Prostate gland (tissue), 2 donors: ENCODE measurements around the gene CACNA2D1. TPM values are rescaled to one million over a fixed set of nuclear protein-coding genes. Genes with fewer than 3 reads are reported as not detected.
A peak's percentile ranks its signal among the peaks of the same experiment; 100 is the strongest.

Experiments
- DNase-seq: peaks from one replicate; pipeline ENCODE4 v3.0.0-alpha.2; 2019; ENCODE audit warnings: low spot score
- H3K27ac ChIP-seq, 2 donors: fragments of 200-600 bp; sonication (generic); 2 replicates each; pipeline ENCODE4 v1.5.1; 2017 to 2019
- H3K27me3 ChIP-seq: fragments of 200-600 bp; sonication (generic); replicated peaks from 2 replicates; pipeline ENCODE4 v1.5.1; 2019; ENCODE audit not compliant: insufficient read depth
- H3K36me3 ChIP-seq, 2 donors: fragments of 200-600 bp; sonication (generic); 1 replicate in 1 of 2; 2 replicates in 1 of 2; pipeline versions ENCODE4 v1.5.1 to v1.8.1; 2017 to 2019
- H3K4me1 ChIP-seq: fragments of 200-600 bp; sonication (generic); replicated peaks from 2 replicates; pipeline ENCODE4 v1.5.1; 2019
- H3K4me3 ChIP-seq, 2 donors: fragments of 200-600 bp; sonication (generic); 2 replicates each; pipeline ENCODE4 v1.5.1; 2017 to 2019
- H3K9me3 ChIP-seq: fragments of 200-600 bp; sonication (generic); 2 replicates; pipeline ENCODE4 v1.5.1; 2017
- POLR2A ChIP-seq: fragments of 450-650 bp; IDR thresholded peaks from one replicate; pipeline ENCODE4 v1.6.1; 2016; ENCODE audit warnings: antibody characterized with exemption, mild to moderate bottlenecking
- POLR2AphosphoS5 ChIP-seq: sonication (generic); formaldehyde crosslinking; IDR thresholded peaks from one replicate; pipeline ENCODE4 v1.6.1; 2017; ENCODE audit warnings: antibody characterized with exemption
- WGBS: methylation state at CpG from one replicate; pipeline ENCODE4 v1.1.5; 2018; 5-methylcytosine and 5-hydroxymethylcytosine counted together
- intact Hi-C: fragments of 100-400 bp; cut with DNase I; formaldehyde crosslinking; loops from one replicate; pipeline ENCODE4 v1.14.2; 2022
- total RNA-seq, 2 donors: library from RNA; depleted of rRNA; stranded (reverse); fragments of >200 nt; gene quantifications; one replicate each; pipeline ENCODE4 v1.1.0, GENCODE V29; 2016
- TF ChIP-seq, protein P1 (sequence below), 4 experiments: fragments of 200-600 bp in 2 of 4; fragments of 450-650 bp in 2 of 4; sonication (generic) in 2 of 4; IDR thresholded peaks; 1 replicate in 3 of 4; 2 replicates in 1 of 4; pipeline ENCODE4 v1.5.1; 2016 to 2019; ENCODE audit warnings: antibody characterized with exemption in 4 of 4, mild to moderate bottlenecking in 2 of 4, moderate library complexity in 2 of 4

The CACNA2D1 gene
- total RNA-seq, 2 donors from 2014 or later = 16.9 to 24.4 TPM

DNA sequence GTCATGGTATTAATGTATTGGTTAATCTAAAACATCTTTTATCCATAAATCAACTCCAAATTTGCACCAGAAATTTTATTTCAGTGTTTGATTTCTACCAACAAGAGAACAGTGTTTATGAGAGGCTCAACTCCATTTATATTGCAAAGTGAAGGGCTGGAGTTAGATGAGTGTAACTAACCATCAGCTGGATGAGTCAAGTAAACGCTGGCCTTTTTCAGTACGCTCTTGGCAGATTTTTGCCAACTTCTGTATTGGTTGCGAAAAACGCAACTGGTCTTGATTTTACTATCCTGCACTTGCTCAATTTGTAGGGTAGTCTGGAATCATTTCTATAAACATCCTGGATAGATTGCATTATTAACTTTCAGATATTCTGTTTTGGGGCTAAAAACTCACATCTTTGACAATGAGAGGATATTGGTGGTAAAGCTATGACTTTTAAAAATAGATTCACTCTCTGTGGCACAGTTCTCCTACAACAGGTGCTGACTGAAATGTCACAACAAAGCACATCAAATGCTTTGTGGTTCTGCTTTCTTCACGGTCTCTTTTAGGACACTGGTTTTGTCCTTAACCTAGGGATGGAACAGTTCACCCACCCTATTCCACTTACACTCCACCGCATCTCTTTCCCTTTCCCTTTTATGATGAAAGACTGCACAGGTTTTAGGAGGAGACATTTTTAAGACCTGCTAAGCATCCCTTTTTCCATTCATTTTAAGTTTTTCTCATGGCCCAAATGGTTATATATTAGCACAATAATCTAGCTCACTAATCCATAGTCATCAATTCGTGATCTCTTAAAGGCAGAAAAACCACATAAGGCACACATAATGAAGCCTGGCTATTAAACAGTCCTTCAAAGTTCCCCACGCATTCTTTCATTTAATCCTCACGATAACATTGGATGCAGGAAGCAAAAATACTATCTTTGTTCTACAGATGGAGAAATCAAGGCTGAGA, 12.8 kb downstream of the CACNA2D1 start:
- Histone ChIP-seq H3K4me3 (no peak overlapping the region), H3K9me3 (no peaks in the 10 kb centered on the region), H3K36me3 (no peaks in the 10 kb centered on the region), H3K4me1 (no peaks in the 10 kb centered on the region), H3K27ac (no peak overlapping the region), H3K27me3 (no peaks in the 10 kb centered on the region)
- intact Hi-C loops = no loop called here
- no peak for TF ChIP-seq POLR2AphosphoS5
- TF ChIP-seq, protein P1, sequence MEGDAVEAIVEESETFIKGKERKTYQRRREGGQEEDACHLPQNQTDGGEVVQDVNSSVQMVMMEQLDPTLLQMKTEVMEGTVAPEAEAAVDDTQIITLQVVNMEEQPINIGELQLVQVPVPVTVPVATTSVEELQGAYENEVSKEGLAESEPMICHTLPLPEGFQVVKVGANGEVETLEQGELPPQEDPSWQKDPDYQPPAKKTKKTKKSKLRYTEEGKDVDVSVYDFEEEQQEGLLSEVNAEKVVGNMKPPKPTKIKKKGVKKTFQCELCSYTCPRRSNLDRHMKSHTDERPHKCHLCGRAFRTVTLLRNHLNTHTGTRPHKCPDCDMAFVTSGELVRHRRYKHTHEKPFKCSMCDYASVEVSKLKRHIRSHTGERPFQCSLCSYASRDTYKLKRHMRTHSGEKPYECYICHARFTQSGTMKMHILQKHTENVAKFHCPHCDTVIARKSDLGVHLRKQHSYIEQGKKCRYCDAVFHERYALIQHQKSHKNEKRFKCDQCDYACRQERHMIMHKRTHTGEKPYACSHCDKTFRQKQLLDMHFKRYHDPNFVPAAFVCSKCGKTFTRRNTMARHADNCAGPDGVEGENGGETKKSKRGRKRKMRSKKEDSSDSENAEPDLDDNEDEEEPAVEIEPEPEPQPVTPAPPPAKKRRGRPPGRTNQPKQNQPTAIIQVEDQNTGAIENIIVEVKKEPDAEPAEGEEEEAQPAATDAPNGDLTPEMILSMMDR (IDR thresholded peaks at IDR 0.05) = no peak
- WGBS = 89% methylated on average over 9 of the region's 9 CpGs
- DNase-seq = no peak

DNA sequence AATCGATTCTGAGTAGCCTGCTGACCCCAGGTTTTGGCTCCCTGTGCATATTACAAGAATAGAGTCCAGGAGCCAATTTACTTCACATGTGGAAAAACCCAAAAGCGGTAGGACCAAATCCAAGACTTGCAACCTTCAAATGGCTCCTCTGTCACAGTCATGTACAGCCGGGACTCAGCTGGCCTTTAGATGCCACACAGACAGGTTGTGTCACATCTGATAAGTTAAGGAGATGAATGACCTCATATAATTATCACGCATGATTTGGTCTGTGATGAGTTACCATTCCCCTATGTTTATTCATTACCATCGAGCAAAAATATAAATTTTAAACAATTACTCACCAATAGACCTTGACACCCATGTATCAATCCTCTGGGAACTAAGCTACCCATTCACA, 14.2 kb downstream of the CACNA2D1 start:
- H3K4me3 ChIP-seq = no peak overlapping the region
- no peak for DNase-seq
- intact Hi-C loops = no loop called here
- TF ChIP-seq POLR2A (no peak), POLR2AphosphoS5 (no peak)
- TF ChIP-seq, protein P1 (IDR thresholded peaks at IDR 0.05) = no peak
- no peaks in the 10 kb centered on the region for H3K4me1 ChIP-seq
- no peak overlapping the region for H3K27ac ChIP-seq
- no peaks in the 10 kb centered on the region for H3K9me3 ChIP-seq
- H3K36me3 ChIP-seq = no peaks in the 10 kb centered on the region
- H3K27me3 ChIP-seq = no peaks in the 10 kb centered on the region
- WGBS = 88% methylated on average over 5 of the region's 5 CpGs

DNA sequence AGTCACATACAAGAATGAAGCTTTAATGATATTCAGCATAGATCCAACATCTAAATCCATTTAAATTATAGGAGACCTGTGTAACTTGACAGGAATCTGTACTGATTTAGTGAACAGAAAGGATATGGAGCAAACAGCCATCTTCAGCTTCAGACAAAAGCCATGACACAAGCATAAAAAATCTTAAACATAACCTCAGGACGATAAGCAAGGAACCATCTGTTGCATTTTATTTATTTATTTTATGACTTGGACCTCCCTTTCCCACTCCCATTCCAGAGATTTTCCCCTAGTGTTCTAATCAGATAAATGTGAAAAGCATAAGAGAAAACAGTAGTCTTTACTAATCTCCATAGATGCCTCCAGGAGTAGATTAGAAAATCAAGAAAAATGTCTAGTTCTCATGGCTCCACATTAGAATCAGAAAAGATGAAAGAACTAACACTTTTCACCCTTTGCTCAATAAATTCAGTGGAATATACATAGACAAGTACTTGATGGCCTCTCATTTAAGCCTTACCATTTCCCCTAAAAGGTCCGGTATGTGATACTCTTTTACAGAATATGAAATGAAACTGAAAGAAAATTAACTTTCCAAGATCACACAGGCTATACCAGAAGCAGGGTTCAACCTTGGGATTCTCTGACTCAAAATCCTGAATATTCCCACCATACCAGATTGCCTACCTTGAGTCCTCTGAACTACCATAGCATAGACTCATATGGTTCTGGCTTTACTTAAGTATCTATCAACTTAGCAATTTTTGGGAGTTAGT, 15.2 kb downstream of the CACNA2D1 start:
- Histone ChIP-seq H3K36me3 (no peaks in the 10 kb centered on the region), H3K9me3 (no peaks in the 10 kb centered on the region), H3K4me3 (no peak overlapping the region), H3K27me3 (no peaks in the 10 kb centered on the region), H3K4me1 (no peaks in the 10 kb centered on the region), H3K27ac (no peak overlapping the region)
- TF ChIP-seq POLR2A (no peak), POLR2AphosphoS5 (no peak)
- TF ChIP-seq, protein P1 (IDR thresholded peaks at IDR 0.05) = no peak
- no peak for DNase-seq
- intact Hi-C loops = no loop called here
- 63% methylated on average over 2 of the region's 2 CpGs for WGBS

DNA sequence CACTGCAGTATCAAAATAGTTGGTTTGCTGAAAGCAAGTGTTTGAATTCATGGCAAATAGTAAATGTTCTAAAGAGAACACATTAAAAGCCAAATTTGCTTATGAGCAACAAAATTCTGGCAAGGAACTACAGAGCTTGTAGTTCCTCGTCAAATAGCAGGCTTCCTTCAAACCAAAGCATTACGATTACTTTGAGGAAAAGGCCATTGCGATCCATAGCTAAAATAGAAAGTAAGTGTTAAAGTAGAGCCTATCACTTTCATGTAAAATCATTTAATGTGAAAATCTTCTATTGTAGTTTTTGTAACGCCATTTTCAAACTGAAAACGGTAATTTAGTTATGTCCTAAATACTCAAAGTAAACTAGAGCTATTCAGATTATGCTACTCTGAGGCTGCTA, 20.1 kb downstream of the CACNA2D1 start:
- Histone ChIP-seq H3K4me1 (no peaks in the 10 kb centered on the region), H3K36me3 (no peaks in the 10 kb centered on the region), H3K27me3 (no peaks in the 10 kb centered on the region), H3K9me3 (no peaks in the 10 kb centered on the region), H3K27ac (peak overlapping the region in 1 of 2 donors; percentile 32), H3K4me3 (no peak overlapping the region)
- intact Hi-C loops = no loop called here
- WGBS = 40% methylated on average over 5 of the region's 5 CpGs
- no peak for DNase-seq
- no peak for TF ChIP-seq POLR2AphosphoS5
- TF ChIP-seq POLR2A = no peak
- TF ChIP-seq, protein P1 (IDR thresholded peaks at IDR 0.05) = no peak
